Renal pelvis (tissue), 4 donors: Measurements from ENCODE around the gene CDC42BPB. TPM values are rescaled to one million over a fixed set of nuclear protein-coding genes. Genes with fewer than 3 reads are reported as not detected.

ENCODE experiments used
- DNase-seq: peaks from one replicate; pipeline ENCODE4 v3.0.0-alpha.2; 2013
- polyA plus RNA-seq, 3 donors: library from polyadenylated mRNA; unstranded; fragments of 120-200 nt; gene quantifications; one replicate each; pipeline ENCODE4 v1.2.1, GENCODE V29; 2013; ENCODE audit not compliant: insufficient read length in 3 of 3

Gene CDC42BPB
- polyA plus RNA-seq, 3 donors: 78.6 to 93.7 (median 90.9) TPM

- DNase-seq: no peak
Observed at GRCh38 chr14:102915292-102916110, 141.8 kb downstream of the CDC42BPB start.

- no peak for DNase-seq
Observed at GRCh38 chr14:102914474-102915291, 142.7 kb downstream of the CDC42BPB start.

- no peak for DNase-seq
Observed at GRCh38 chr14:102913341-102914211, 143.8 kb downstream of the CDC42BPB start.

GRCh38 chr14:102911991-102912761 lies 145.2 kb downstream of the CDC42BPB start:
- no peak for DNase-seq

- no peak for DNase-seq
Observed at GRCh38 chr14:102911541-102911951, 145.8 kb downstream of the CDC42BPB start.

- no peak for DNase-seq
Observed at GRCh38 chr14:102910442-102910841, 146.9 kb downstream of the CDC42BPB start.

- DNase-seq: no peak
Observed at GRCh38 chr14:102909911-102910310, 147.4 kb downstream of the CDC42BPB start.

GRCh38 chr14:102909462-102909861 lies 147.9 kb downstream of the CDC42BPB start:
- DNase-seq: no peak

GRCh38 chr14:102908766-102909455 lies 148.4 kb downstream of the CDC42BPB start:
- no peak for DNase-seq

GRCh38 chr14:102907980-102908730 lies 149.2 kb downstream of the CDC42BPB start:
- no peak for DNase-seq

GRCh38 chr14:102907303-102907844 lies 150.0 kb downstream of the CDC42BPB start:
- no peak for DNase-seq

- no peak for DNase-seq
Observed at GRCh38 chr14:102906616-102907302, 150.6 kb downstream of the CDC42BPB start.

GRCh38 chr14:102905116-102906108 lies 151.9 kb downstream of the CDC42BPB start:
- no peak for DNase-seq

- no peak for DNase-seq
Observed at GRCh38 chr14:102903889-102904512, 153.3 kb downstream of the CDC42BPB start.

GRCh38 chr14:102903248-102903888 lies 154.0 kb downstream of the CDC42BPB start:
- DNase-seq: no peak

GRCh38 chr14:102902523-102903247 lies 154.7 kb downstream of the CDC42BPB start:
- no peak for DNase-seq
